GM21717 (cell line): ENCODE data around the gene HKDC1.
"Not testable (repeated sequence)": the region's sequence is repeated elsewhere in the genome, so short reads cannot be mapped to it uniquely, and the experiment has no call there.

Experiments used
- ATAC-seq: cut with Tn5 transposase; IDR thresholded peaks from one replicate; pipeline ENCODE4 v1.9.1; 2021; ENCODE audit warnings: mild to moderate bottlenecking, moderate library complexity; ENCODE audit not compliant: unreplicated experiment

HKDC1 gene

GRCh38 chr10:69278446-69278963 lies 58.4 kb downstream of the HKDC1 start, which contains the start of gene HK1:
TSS of gene HK1 (plus strand) at chr10:69278496.
- no peak for ATAC-seq

- no peak for ATAC-seq
These were observed 59.0 kb downstream of the HKDC1 start for GRCh38 chr10:69279110-69279509.

- ATAC-seq, result no peak
These were observed 61.6 kb downstream of the HKDC1 start for GRCh38 chr10:69281507-69282413.

- ATAC-seq, result not testable (repeated sequence)
These were observed 64.3 kb downstream of the HKDC1 start for GRCh38 chr10:69284402-69284801.

- no peak for ATAC-seq
These were observed 65.6 kb downstream of the HKDC1 start for GRCh38 chr10:69285699-69286098.

- ATAC-seq, result no peak
These were observed 67.0 kb downstream of the HKDC1 start for GRCh38 chr10:69287181-69287580.

GRCh38 chr10:69290993-69291392 lies 70.9 kb downstream of the HKDC1 start:
- ATAC-seq, result no peak

- no peak for ATAC-seq
These were observed 72.3 kb downstream of the HKDC1 start for GRCh38 chr10:69292459-69292858.

GRCh38 chr10:69295027-69295636 lies 75.0 kb downstream of the HKDC1 start:
- no peak for ATAC-seq

GRCh38 chr10:69303632-69304051 lies 83.5 kb downstream of the HKDC1 start:
- no peak for ATAC-seq

GRCh38 chr10:69306421-69306820 lies 86.3 kb downstream of the HKDC1 start:
- no peak for ATAC-seq

- ATAC-seq, result no peak
These were observed 87.3 kb downstream of the HKDC1 start for GRCh38 chr10:69307434-69307833.

- ATAC-seq, result not testable (repeated sequence)
These were observed 88.2 kb downstream of the HKDC1 start for GRCh38 chr10:69308304-69308703.

- no peak for ATAC-seq
These were observed 91.2 kb downstream of the HKDC1 start for GRCh38 chr10:69311309-69311708.

- ATAC-seq, result no peak
These were observed 92.4 kb downstream of the HKDC1 start for GRCh38 chr10:69312528-69312927.

GRCh38 chr10:69315100-69315542 lies 95.0 kb downstream of the HKDC1 start:
- no peak for ATAC-seq

GRCh38 chr10:69315610-69316312 lies 95.6 kb downstream of the HKDC1 start:
- no peak for ATAC-seq

GRCh38 chr10:69316313-69317059 lies 96.4 kb downstream of the HKDC1 start:
- ATAC-seq, result no peak
